ENCODE measurements around the gene NUP214.
A peak's percentile ranks its signal among the peaks of the same experiment; 100 is the strongest.

Gene NUP214

DNA sequence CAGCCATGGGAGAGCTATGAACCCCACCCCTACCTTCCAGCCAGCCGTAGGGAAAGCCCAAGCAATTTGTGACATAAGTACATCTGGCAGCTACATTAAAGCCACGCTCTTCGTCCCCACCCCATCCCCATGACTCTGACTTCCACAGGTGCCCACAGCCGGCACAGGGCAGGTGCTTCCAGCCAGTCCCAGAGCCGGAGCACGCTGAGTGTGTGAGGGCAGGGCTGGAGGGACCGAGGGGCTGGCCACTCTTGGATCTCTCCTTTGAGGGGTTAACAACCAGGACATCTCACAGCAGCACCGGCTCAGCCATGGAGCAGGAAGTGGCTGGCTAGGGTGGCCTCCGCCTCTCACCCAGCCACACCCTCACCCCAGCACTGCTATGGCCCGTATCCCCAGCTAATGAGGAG, 153.3 kb downstream of the NUP214 start:
- H3K36me3 Mint-ChIP-seq, result no peaks in the 10 kb centered on the region
- peaks cover 1% of the 10 kb centered on the region for H3K27me3 Mint-ChIP-seq
- peak overlapping the region; percentile 64 for H3K27ac Mint-ChIP-seq
- H3K4me1 Mint-ChIP-seq (ENCODE audit: low read depth), result peaks cover 26% of the 10 kb centered on the region
- no peaks in the 10 kb centered on the region for H3K9me3 Mint-ChIP-seq (ENCODE audit: low read depth)
- H3K4me3 Mint-ChIP-seq, result peak overlapping the region; percentile 86

DNA sequence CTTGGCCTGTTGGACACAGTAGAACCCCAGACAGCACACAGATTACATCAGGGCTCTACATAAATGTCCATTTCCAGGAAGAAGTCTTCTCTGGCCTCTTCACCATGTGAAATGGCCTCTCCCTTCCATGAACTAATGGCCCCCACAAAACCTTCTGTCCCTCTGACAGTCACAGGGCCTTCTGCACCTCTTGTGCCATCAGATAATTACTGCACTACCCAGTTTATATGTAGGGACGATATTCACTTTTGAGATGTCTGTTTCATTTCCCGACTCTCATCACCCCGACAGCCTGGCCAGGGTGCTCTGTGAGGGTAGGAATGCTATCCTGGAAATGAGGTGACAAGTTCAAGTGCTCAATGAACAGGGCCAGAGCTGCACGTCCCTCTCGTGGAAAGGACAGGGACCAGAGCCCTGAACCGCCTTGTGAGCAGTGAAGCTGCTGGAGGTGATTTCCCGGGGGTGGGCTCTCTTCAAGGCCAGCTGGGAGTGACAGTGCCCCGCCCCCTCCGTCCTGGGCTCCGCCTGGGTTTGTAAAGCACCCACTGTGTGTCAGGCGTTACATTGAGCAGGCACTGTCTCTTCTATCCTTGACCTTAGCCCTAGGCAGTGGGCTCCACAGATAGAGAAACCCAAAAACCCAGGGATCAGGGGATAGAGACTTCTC, 153.9 kb downstream of the NUP214 start:
- H3K27ac Mint-ChIP-seq, result peak overlapping the region; percentile 64
- peaks cover 1% of the 10 kb centered on the region for H3K27me3 Mint-ChIP-seq
- H3K9me3 Mint-ChIP-seq (ENCODE audit: low read depth), result no peaks in the 10 kb centered on the region
- no peaks in the 10 kb centered on the region for H3K36me3 Mint-ChIP-seq
- H3K4me3 Mint-ChIP-seq, result peak overlapping the region; percentile 86
- peaks cover 26% of the 10 kb centered on the region for H3K4me1 Mint-ChIP-seq (ENCODE audit: low read depth)

DNA sequence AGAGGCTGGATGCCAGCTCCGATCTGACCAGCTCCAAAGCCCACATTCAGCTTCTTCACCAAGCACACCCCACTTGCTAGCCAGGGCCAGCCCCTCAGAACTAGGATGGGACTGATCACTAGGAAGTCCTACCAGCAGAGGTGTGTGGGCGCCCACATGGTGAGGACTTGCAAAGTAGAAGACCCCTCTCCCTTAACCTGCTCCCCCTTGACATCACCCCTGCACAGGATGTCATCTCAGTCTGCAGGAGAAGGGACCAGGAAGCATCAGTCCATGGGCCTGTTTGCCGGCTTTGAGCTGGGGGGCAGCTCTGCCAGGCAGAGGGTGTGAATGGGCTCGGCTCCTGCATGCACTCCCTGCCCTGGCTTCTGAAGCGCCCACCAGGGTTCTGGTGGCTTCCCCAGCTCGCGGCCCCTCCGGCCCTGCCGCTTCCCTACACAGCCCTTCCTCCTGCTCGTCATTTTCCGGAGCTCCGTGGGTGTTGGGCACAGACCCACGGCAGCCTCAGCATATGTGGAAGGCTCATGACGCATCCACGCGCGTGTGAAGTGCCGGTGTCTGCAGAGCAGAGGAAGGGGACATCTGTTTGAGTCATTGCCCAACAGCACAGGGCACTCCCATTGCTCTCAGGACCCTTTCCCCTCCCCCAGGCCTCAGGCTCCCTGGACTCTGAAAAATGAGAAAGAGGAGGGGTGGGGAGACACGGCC, 154.6 kb downstream of the NUP214 start:
- Mint-ChIP-seq H3K27ac (no peak overlapping the region), H3K4me1 (ENCODE audit: low read depth) (peaks cover 26% of the 10 kb centered on the region), H3K36me3 (no peaks in the 10 kb centered on the region), H3K4me3 (no peak overlapping the region), H3K9me3 (ENCODE audit: low read depth) (no peaks in the 10 kb centered on the region), H3K27me3 (peaks cover 1% of the 10 kb centered on the region)

DNA sequence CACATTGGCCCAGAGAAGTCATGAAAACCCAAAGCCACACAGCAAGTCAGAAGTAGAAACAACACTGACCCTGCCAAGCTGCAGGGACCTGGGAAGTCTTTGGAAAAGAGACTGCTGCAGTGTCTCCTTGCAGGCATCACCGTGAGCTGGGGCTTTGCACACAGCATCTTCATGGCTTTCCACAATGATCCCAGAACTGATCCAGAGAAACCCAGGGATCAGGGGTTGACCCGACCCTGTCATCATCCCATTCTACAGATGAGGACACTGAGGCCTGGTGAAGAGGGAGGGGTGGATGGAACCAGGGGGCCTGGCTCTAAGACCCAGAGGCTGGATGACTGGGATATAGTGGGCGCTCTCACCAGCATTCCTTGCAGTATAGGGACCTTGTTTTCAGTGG, 155.3 kb downstream of the NUP214 start:
- peaks cover 26% of the 10 kb centered on the region for H3K4me1 Mint-ChIP-seq (ENCODE audit: low read depth)
- no peak overlapping the region for H3K4me3 Mint-ChIP-seq
- H3K36me3 Mint-ChIP-seq, result no peaks in the 10 kb centered on the region
- no peak overlapping the region for H3K27ac Mint-ChIP-seq
- peaks cover 1% of the 10 kb centered on the region for H3K27me3 Mint-ChIP-seq
- no peaks in the 10 kb centered on the region for H3K9me3 Mint-ChIP-seq (ENCODE audit: low read depth)

DNA sequence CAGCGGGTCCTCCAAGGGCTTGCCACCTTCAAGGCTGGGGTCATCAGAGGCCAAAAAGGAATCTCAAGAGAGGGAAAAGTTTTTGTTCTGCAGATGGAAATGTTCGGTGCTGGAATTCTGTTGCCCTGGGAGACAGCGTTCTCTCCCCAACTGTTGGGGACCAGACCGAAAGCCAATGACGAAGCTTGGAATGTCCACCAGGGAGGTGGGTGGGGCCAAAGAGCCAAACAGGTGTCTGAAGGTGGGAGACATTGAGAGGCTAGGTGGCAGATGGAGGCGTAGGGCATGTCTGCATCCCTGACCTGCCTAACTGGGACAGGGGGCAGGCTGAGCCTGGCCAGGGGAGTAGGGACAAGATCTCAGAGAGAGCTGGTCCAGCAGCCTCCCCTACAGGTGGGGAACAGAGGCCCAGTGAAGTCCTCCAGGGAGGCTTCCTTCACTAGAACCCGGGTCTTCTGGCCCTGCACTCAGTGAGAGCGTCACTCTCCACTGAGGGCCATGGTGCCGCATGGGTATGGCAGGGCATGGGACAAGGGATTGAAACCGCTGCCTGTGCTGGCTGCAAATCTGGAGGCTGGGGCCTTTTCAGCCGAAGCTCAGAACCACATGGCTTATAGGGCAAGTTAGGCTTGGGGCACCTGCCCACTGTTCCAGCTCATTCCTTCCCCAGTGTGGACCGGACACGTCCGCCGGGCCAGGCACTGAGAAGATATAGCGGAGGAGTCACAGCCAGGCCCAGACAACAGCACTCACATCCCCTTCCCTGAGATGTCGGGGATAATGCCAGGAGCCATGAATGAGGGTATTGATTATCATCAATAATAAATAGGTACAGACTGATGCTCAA, 156.0 kb downstream of the NUP214 start:
- H3K4me3 Mint-ChIP-seq, result peak overlapping the region; percentile 75
- no peak overlapping the region for H3K27ac Mint-ChIP-seq
- H3K27me3 Mint-ChIP-seq, result peaks cover 1% of the 10 kb centered on the region
- peaks cover 26% of the 10 kb centered on the region for H3K4me1 Mint-ChIP-seq (ENCODE audit: low read depth)
- H3K9me3 Mint-ChIP-seq (ENCODE audit: low read depth), result no peaks in the 10 kb centered on the region
- no peaks in the 10 kb centered on the region for H3K36me3 Mint-ChIP-seq

DNA sequence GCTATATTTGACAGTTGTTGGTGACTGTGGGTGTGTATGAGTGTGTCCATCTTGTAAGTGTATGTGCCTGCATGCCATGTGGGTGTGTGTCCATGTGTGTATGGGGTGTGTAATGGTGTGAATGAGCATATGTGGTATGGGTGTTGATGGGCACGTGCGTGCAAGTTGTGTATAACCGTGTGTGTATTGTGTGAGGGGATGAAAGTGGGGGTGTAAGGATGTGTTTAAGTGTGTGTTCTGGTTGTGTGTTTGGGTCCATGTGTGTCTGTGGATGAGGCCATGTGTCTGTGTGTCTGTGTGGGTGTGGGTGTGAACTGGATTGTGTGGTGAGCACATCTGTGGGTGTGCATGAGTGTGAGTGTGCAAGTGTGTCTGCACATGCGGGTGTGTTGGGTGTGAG, 156.8 kb downstream of the NUP214 start:
- Mint-ChIP-seq H3K27ac (peak overlapping the region; percentile 7), H3K36me3 (no peaks in the 10 kb centered on the region), H3K4me3 (peak overlapping the region; percentile 75), H3K9me3 (ENCODE audit: low read depth) (no peaks in the 10 kb centered on the region), H3K4me1 (ENCODE audit: low read depth) (peaks cover 26% of the 10 kb centered on the region), H3K27me3 (peaks cover 1% of the 10 kb centered on the region)

DNA sequence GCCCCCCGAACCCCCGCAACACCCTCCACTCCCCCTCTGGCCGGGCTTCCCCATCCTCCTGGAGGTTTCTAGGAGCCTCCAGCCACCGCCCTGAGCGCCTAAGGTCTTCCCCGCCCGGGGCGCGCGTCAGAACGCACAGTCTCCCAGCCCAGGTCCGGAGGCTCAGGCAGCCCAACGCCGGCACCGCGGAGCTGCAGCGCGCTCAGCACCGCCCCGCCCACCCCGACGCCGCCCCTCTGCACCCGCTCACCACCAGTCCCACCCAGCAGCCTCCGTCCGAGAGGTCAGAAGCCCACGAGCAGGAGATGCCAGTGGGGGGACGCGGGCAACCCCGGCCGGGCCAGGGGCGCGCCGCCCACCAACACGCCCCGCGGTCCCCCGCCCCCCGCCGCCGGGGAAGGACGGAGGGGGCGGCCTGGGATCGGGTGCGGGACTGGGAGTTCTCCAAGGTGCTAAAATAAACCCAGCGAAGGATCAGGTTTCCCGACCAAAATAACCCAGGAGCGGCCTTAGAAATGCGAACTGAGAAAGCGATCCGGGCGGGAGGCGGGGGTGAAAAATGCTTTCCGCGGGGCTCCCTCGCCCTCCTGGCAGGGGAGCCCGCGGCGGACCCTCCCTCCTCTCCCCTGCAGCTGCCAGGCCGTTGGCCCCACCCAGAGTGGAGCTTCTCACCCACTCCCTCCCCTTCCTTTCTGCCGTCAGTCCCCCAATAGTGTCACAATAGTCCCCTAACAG, 157.5 kb downstream of the NUP214 start:
- H3K27ac Mint-ChIP-seq, result no peak overlapping the region
- peak overlapping the region; percentile 76 for H3K4me3 Mint-ChIP-seq
- peaks cover 1% of the 10 kb centered on the region for H3K27me3 Mint-ChIP-seq
- peaks cover 26% of the 10 kb centered on the region for H3K4me1 Mint-ChIP-seq (ENCODE audit: low read depth)
- H3K36me3 Mint-ChIP-seq, result no peaks in the 10 kb centered on the region
- no peaks in the 10 kb centered on the region for H3K9me3 Mint-ChIP-seq (ENCODE audit: low read depth)
